Small intestine (tissue), 7 donors: ENCODE measurements around the gene TBC1D16. TPM values are rescaled to one million over a fixed set of nuclear protein-coding genes. Genes with fewer than 3 reads are reported as not detected.
A peak's percentile ranks its signal among the peaks of the same experiment; 100 is the strongest.

ENCODE experiments used
- DNase-seq, 2 donors: peaks; one replicate each; pipeline versions ENCODE4 v3.0.0 to v3.0.0-alpha.2; 2013
- FAIRE-seq: peaks from 2 replicates; lab custom pipeline; 2012; peaks lifted over from hg19 to GRCh38; lab: Jason Lieb, UNC
- H3K27ac ChIP-seq, 3 donors: one replicate each; pipeline ENCODE4 v1.5.1; 2013; ENCODE audit warnings: low read length in 2 of 3, mild to moderate bottlenecking in 2 of 3, control low read depth in 1 of 3, inconsistent platforms in 1 of 3, low read depth in 1 of 3, moderate library complexity in 1 of 3
- H3K27me3 ChIP-seq, 3 donors: one replicate each; pipeline ENCODE4 v1.6.1; 2013; ENCODE audit warnings: low read length in 3 of 3, inconsistent platforms in 1 of 3; ENCODE audit not compliant: control insufficient read depth in 3 of 3, insufficient read depth in 3 of 3
- H3K36me3 ChIP-seq, 3 donors: one replicate each; pipeline ENCODE4 v1.6.1; 2013; ENCODE audit warnings: low read length in 3 of 3, inconsistent platforms in 1 of 3, low read depth in 1 of 3, mild to moderate bottlenecking in 1 of 3, moderate library complexity in 1 of 3; ENCODE audit not compliant: control insufficient read depth in 3 of 3, insufficient read depth in 2 of 3
- H3K4me1 ChIP-seq, 3 donors: one replicate each; pipeline ENCODE4 v1.6.1; 2013; ENCODE audit warnings: low read length in 2 of 3, inconsistent platforms in 1 of 3, low read depth in 1 of 3, mild to moderate bottlenecking in 1 of 3, moderate library complexity in 1 of 3; ENCODE audit not compliant: control insufficient read depth in 3 of 3, insufficient read depth in 2 of 3
- H3K4me3 ChIP-seq, 3 donors: one replicate each; pipeline ENCODE4 v1.5.1; 2013; ENCODE audit warnings: low read length in 3 of 3, control low read depth in 1 of 3, inconsistent platforms in 1 of 3, low read depth in 1 of 3, mild to moderate bottlenecking in 1 of 3, moderate library complexity in 1 of 3
- H3K9me3 ChIP-seq, 2 donors: one replicate each; pipeline ENCODE4 v1.6.1; 2013; ENCODE audit warnings: low read depth in 1 of 2, low read length in 1 of 2; ENCODE audit not compliant: control insufficient read depth in 2 of 2, insufficient read depth in 1 of 2
- WGBS, 3 donors: extraction: QIAGEN DNeasy Blood & Tissue Kit; methylation state at CpG; one replicate each; pipeline ENCODE4 v1.1.7; 2013; 5-methylcytosine and 5-hydroxymethylcytosine counted together
- polyA plus RNA-seq, 4 donors: library from polyadenylated mRNA; stranded (reverse) in 3 of 4; unstranded in 1 of 4; fragments of 200-250 nt in 3 of 4; fragments of 120-200 nt in 1 of 4; gene quantifications; one replicate each; pipeline versions ENCODE4 v1.2.1 to v1.2.3, GENCODE V29; 2013
- donor health status: healthy with polysubstance abuse.
- donor health status: control.
- donor health status: control.
- donor health status: Bipolar disorder and iron deficiency.
- donor health status: healthy.

Gene TBC1D16
- polyA plus RNA-seq, 4 donors = 1.6 to 30.6 (median 15.2) TPM

- no peak for FAIRE-seq
- H3K27ac ChIP-seq = peak overlapping the region in 2 of 3 donors; percentile 81 to 99
- H3K36me3 ChIP-seq = peaks cover 0 to 21% (median 0%) of the 10 kb centered on the region in 3 donors
- H3K9me3 ChIP-seq = no peaks in the 10 kb centered on the region
- DNase-seq = peak in 1 of 2 donors; percentile 67
- 67 to 71% (median 70%) methylated on average over 10 of the region's 10 CpGs for WGBS, 3 donors
- no peaks in the 10 kb centered on the region for H3K27me3 ChIP-seq
- H3K4me3 ChIP-seq = peak overlapping the region in 1 of 3 donors; percentile 57
- peaks cover 6 to 70% (median 11%) of the 10 kb centered on the region in 3 donors for H3K4me1 ChIP-seq
These were observed 42.9 kb downstream of the TBC1D16 start for GRCh38 chr17:79992649-79993389.

GRCh38 chr17:79991924-79992648 lies 43.6 kb downstream of the TBC1D16 start:
- Histone ChIP-seq H3K4me1 (peaks cover 6 to 77% (median 11%) of the 10 kb centered on the region in 3 donors), H3K27me3 (no peaks in the 10 kb centered on the region), H3K9me3 (no peaks in the 10 kb centered on the region), H3K4me3 (peak overlapping the region in 2 of 3 donors; percentile 34 to 57), H3K27ac (peak overlapping the region in 2 of 3 donors; percentile 81 to 99), H3K36me3 (peaks cover 0 to 21% (median 0%) of the 10 kb centered on the region in 3 donors)
- FAIRE-seq (no peak), DNase-seq (peak in 1 of 2 donors; percentile 72)
- WGBS, 3 donors = 13 to 27% (median 16%) methylated on average over 27 to 44 of the region's 44 CpGs

GRCh38 chr17:79991140-79991923 lies 44.3 kb downstream of the TBC1D16 start:
- DNase-seq (peak; percentile 82 to 93), FAIRE-seq (no peak)
- H3K27ac ChIP-seq = peak overlapping the region in 2 of 3 donors; percentile 19 to 99
- no peaks in the 10 kb centered on the region for H3K9me3 ChIP-seq
- H3K36me3 ChIP-seq = peaks cover 0 to 20% (median 0%) of the 10 kb centered on the region in 3 donors
- WGBS, 3 donors = 19 to 46% (median 25%) methylated on average over 16 to 28 of the region's 30 CpGs
- H3K4me1 ChIP-seq = peaks cover 6 to 85% (median 17%) of the 10 kb centered on the region in 3 donors
- H3K4me3 ChIP-seq = peak overlapping the region in 2 of 3 donors; percentile 34 to 57
- no peaks in the 10 kb centered on the region for H3K27me3 ChIP-seq

- DNase-seq (no peak), FAIRE-seq (no peak)
- H3K27ac ChIP-seq = peak overlapping the region in 1 of 3 donors; percentile 92
- H3K9me3 ChIP-seq = no peaks in the 10 kb centered on the region
- H3K27me3 ChIP-seq = no peaks in the 10 kb centered on the region
- peaks cover 0 to 27% (median 0%) of the 10 kb centered on the region in 3 donors for H3K36me3 ChIP-seq
- 71 to 83% (median 73%) methylated on average over 17 of the region's 17 CpGs for WGBS, 3 donors
- peaks cover 6 to 91% (median 17%) of the 10 kb centered on the region in 3 donors for H3K4me1 ChIP-seq
- no peak overlapping the region for H3K4me3 ChIP-seq
These were observed 45.0 kb downstream of the TBC1D16 start for GRCh38 chr17:79990704-79991103.

- H3K36me3 ChIP-seq = peaks cover 0 to 32% (median 0%) of the 10 kb centered on the region in 3 donors
- H3K27me3 ChIP-seq = no peaks in the 10 kb centered on the region
- H3K27ac ChIP-seq = peak overlapping the region; percentile 36 to 92 (median 41)
- FAIRE-seq = no peak
- no peaks in the 10 kb centered on the region for H3K9me3 ChIP-seq
- no peak overlapping the region for H3K4me3 ChIP-seq
- 12 to 57% (median 41%) methylated on average over 21 of the region's 21 CpGs for WGBS, 3 donors
- DNase-seq = peak; percentile 81 to 86
- H3K4me1 ChIP-seq = peaks cover 6 to 97% (median 17%) of the 10 kb centered on the region in 3 donors
These were observed 45.5 kb downstream of the TBC1D16 start for GRCh38 chr17:79990051-79990592.

GRCh38 chr17:79989106-79989835 lies 46.4 kb downstream of the TBC1D16 start:
- H3K4me1 ChIP-seq = peaks cover 8 to 96% (median 17%) of the 10 kb centered on the region in 3 donors
- no peak overlapping the region for H3K4me3 ChIP-seq
- H3K9me3 ChIP-seq = no peaks in the 10 kb centered on the region
- no peak for FAIRE-seq
- H3K36me3 ChIP-seq = peaks cover 0 to 33% (median 0%) of the 10 kb centered on the region in 3 donors
- 68 to 85% (median 74%) methylated on average over 20 of the region's 20 CpGs for WGBS, 3 donors
- DNase-seq = peak in 1 of 2 donors; percentile 23
- peak overlapping the region; percentile 24 to 92 (median 69) for H3K27ac ChIP-seq
- H3K27me3 ChIP-seq = no peaks in the 10 kb centered on the region

GRCh38 chr17:79988185-79988971 lies 47.3 kb downstream of the TBC1D16 start:
- H3K27ac ChIP-seq = peak overlapping the region; percentile 63 to 92 (median 69)
- peaks cover 8 to 90% (median 15%) of the 10 kb centered on the region in 3 donors for H3K4me1 ChIP-seq
- 12 to 50% (median 31%) methylated on average over 28 of the region's 28 CpGs for WGBS, 3 donors
- FAIRE-seq (no peak), DNase-seq (peak; percentile 80 to 85)
- H3K9me3 ChIP-seq = no peaks in the 10 kb centered on the region
- H3K27me3 ChIP-seq = no peaks in the 10 kb centered on the region
- no peak overlapping the region for H3K4me3 ChIP-seq
- peaks cover 0 to 35% (median 0%) of the 10 kb centered on the region in 3 donors for H3K36me3 ChIP-seq
